Stimulated activated CD8-positive, alpha-beta memory T cell treated with anti-CD3 and anti-CD28 coated beads, Interleukin-15, amount 100 ng/mL, for 48 hours (primary cell): ENCODE data around the gene TRIM9.
"Not testable (repeated sequence)": the region's sequence is repeated elsewhere in the genome, so short reads cannot be mapped to it uniquely, and the experiment has no call there.

Experiments used
- DNase-seq, 2 donors: peaks; one replicate each; pipeline ENCODE4 v3.0.0-alpha.2; 2020; ENCODE audit warnings: low read depth in 2 of 2

Gene TRIM9

DNA sequence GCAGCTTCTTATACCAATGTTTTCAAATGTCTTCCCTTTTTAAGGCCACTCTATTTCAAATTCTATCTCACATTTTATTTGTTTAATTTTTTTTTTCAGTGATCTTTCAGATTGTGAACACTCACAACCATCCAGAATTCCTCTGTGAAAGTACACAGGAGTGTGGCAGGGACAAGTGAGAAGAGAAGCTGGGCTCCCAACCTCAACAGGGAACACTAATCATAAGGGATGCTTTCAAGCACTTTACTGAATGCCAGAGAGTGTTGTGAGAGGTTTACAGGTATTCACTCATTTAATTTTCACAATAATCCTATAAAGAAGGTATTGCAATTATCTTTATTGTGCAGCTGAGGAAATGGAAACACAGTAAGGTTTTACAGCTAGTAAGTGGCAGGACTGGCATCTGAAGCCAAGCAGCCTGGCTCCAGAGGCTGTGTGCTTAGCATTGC lies 90.5 kb downstream of the TRIM9 start:
- DNase-seq, result no peak

DNA sequence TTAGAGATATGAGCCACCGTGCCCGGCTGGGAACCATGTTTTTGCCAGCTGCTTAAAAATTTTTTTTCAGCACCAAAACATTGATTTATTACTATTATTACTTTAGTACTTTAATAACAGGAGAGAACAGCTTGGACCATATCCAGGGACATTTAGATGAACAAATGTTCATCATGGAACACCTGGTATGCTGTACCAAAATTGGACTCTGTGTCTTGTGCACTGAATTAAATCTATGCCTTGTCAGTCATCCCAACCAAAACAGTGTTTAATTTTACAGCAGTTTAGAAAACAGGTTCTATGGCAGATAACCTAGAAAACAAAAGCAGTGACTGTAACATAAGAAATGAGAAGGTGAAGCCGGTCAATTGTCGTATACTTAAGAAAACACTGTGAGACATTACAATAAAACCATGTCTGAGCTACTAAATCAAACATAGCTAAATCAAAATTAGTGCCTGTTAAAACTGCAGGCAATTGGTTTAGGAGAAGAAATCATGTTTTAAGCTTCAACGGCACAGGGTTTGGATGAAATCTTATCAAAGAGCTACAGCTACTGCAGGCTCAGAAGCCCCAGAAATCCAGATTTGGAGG lies 92.4 kb downstream of the TRIM9 start:
- no peak for DNase-seq

- DNase-seq, result no peak
These were observed 94.3 kb downstream of the TRIM9 start for GRCh38 chr14:51000566-51000965.

DNA sequence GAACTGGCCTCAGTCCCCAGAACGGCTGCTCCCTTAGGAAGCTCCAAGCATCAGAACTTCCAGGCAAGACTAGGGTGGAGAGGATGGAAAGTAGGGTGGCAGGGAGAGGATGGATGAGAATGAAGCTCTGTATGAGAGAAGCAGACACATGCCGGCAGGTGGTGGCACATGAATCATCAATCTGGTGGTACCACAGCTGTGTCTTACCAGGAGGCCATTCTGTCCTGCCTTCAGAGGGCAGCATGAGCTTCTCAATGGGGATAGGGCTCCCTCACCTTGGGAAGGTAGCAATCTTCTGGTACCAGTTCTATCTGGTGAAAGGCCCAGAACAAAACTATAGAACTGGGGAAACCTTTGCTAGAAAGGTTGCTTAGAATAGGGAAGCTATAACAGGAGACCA lies 95.2 kb downstream of the TRIM9 start:
- DNase-seq, result no peak

DNA sequence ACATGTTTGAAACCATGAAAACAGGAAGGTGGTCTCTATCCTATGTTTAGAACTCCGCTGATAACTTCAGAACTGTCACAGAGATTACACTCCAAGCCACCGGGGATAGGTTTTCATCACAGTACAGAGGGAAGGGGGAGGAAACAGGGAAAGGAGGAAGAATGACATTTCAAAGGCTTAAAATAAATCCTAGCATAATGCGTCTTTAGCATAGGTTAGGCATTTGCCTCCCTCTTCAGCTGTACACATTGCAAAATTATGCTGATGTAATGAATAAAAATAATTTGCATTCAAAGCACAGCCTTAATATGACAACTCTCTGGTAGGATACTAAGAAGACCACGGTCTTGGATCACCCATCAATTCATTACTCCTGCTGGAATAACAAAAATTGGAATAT lies 96.3 kb downstream of the TRIM9 start:
- DNase-seq, result no peak

DNA sequence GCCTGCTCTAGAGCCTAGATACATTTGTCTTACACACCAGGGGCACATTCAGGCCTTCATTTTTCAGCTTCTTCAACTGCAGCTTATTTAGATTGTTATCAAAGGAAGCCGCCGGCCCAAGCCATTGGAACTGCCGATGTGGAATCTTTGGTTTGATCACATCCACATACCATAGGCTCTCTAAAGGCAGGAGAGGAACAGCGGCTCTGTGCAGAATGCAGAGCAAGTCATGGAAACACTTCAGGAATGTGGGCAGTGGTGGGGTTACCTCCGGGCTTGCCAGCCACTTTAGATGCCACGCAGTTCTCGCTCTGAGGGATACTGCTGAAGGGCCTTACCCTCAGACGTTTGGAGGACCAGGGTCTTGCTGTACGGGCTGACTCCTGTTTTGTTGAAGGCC lies 97.2 kb downstream of the TRIM9 start:
- DNase-seq, result no peak

GRCh38 chr14:50994158-50994557 lies 100.7 kb downstream of the TRIM9 start:
- DNase-seq, result not testable (repeated sequence)

DNA sequence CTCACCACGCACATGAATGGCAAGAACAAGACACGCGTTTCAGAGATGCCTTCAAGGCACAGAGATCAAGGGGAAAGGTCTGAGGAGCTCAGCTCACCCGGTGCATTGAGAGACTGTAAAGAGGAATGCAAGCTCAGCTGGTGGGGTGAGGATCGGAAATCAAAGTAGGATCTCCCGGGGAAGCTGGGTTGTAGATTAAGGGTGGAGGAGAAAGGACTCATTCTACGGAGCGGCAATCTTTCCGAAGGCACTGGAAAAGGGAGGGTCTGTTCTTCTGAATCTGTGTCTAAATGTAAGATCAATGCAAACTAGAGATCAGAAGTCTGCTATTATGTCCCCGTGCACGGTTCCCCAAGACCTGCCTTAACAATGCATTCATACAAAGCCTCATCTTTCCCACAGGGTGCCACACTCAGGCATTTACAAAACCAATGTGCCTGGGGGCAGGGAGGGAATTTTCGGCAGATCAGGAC lies 109.0 kb downstream of the TRIM9 start:
- no peak for DNase-seq

DNA sequence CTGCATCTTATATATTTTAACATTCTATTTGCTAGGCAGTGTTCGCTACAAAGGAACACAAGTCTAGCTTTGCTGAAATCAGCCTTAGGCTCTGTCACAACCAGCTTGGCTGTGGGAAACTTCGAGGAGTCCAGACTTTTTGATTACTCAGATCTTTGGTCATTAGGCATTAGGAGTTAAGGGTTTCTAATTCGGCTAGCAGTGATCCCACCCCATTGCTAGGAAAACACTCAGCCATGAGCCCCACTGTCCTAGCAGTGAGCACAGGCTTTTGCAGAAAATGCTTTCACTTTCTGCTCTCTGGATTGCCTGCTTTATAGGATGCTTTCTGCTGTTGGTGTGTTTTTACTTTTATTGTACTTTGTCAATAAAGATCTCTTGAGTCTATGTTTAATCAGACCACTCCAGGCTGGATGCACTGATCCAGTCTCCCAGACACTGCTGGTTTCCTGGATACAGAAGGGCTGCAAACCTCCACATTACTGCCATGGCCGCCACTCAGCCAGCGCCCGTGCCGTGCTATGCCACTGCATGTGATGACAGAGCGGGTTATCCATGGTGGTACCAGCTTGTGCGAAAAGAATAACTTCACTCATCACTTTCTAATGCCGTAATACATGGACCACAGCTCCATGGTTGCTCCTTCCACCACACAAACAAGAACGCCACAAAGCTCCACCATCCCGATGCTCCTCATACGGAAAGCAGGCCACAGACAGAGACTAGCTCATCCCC lies 109.6 kb downstream of the TRIM9 start:
- DNase-seq, result no peak

DNA sequence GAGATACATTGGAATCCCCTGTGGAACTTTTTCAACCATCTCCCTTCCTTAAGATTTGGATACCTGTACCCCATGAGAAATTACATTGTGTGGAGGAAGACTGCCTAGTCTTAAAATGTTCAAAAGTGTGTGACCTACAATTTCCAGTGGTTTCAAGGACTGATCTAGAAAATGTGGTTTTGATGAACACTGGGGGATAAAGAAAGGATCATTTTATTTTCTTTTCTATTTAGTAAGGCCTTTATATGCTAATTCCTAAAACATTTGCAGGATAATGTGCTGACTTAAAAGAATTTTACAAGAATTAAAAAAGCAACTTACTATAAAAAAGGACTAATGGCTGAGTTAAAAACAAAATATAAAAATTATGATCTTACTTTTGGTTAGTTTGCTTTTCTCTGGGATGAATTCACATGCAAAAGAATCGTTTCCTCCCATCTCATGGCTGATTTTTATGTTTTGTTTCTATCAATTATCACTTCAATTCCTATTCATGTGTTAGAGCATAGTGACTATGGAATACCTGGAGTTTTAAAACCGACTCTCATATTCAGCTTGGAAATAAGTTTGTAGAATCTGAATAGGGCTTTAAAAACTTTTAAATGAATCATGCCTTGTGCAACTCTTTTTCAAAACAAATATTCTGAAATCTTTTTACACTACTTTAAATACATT lies 110.7 kb downstream of the TRIM9 start:
- no peak for DNase-seq

- DNase-seq, result no peak
These were observed 114.7 kb downstream of the TRIM9 start for GRCh38 chr14:50979941-50980850.

DNA sequence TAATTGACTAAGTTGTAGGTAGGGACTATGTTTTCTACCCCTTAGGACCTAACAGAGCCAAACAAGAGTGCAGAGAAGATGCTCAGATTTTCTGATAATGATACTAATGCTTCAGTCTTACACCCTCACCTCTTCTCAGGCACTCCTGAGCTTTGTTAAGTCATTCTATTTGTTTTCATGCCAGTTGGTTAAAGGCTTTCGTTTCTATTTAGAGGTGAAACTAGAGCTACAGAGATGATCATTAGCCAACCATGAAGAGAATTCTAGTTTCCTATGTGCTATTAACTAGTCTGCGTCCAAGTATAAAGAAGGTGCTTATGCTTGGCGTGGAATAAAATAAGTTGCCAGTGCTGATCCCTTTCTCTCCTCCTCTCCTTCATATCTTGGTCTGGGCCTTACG lies 116.0 kb downstream of the TRIM9 start:
- DNase-seq, result no peak

DNA sequence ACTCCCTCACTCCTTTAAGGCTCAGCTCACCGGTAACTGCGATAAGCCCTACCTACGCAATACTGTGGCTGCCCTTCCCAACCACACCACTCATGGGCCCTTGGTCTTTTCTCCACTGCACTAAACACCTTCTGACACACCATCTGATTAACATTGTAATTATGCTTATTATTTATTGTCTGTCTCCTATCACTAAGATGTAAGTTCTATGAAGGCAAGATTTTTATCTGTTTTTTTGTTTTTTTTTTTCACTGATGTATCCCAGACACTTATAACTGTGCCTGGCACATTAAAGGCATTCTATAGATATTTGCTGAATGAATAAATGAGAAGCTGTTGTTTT lies 116.4 kb downstream of the TRIM9 start:
- DNase-seq, result no peak

DNA sequence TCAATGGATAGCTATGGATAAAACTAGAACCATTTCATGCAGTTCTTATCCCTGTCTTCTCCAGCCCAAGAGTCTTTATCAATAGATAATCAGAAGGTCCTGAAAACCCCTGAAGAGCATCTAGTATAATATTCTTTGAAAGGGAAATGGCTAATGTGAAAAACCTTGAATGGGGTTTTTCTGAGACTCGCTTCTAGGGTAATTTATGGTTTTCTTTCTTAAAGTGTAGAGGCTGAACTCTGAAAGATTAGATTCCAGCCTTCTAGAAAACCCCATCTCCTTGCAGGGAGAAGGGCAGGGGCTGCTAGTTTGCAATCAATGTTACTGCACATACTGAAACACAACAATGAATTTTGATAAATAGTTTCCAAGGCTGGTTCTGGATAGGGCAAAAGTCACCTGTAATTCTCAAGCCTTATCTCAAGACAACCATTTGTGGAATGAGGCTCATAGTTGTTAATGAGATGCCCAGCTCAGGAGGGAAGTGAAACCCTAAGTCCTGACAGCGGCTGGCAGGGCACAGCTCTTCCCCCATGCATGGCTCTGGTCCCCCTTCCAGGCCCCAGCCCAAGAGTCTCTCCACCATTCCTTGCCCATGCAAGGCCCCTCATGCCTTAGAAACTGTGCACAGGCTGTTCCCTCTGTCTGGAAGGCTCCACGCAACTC lies 116.9 kb downstream of the TRIM9 start:
- no peak for DNase-seq

DNA sequence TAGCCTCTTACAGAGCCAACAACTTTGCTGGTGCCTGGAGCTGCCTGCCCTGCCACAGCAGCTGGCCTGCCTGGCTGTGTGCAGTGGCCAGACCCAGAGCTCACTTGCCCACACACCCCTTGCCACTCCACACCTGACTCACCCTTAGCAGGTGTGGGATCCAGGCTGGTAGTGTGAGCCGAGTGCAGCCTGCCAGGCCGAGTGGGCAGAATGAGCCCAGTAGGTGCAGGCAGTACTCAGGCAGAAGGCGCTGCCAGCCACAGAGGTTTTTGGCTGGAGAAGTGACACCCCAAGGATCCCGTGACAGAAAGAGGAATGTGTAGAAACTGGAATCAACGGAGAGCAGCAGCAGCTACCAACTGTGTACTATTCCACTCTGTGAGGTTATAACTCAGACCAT lies 120.8 kb downstream of the TRIM9 start:
- no peak for DNase-seq

GRCh38 chr14:50972734-50973133 lies 122.2 kb downstream of the TRIM9 start:
- no peak for DNase-seq

- no peak for DNase-seq
These were observed 123.8 kb downstream of the TRIM9 start for GRCh38 chr14:50970886-50971781.

DNA sequence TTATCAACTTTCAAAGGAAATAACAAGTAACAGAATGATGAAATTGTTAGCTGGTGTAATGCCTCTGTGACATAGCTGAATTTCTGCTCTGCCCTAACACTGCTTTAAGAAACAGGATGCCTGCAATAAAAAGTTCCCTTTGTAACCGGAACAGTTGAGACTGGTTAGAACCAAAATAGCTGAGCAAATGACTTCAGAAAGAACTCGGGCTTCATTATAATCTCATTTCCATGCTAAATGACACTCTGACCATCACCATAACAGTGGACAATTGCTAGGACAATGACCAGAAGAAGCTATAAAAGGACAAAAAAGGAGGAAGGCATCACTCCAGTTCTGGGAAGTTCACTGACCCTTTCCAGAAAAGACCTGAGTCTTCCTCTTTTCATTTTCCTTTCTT lies 127.1 kb downstream of the TRIM9 start:
- no peak for DNase-seq

- no peak for DNase-seq
These were observed 127.8 kb downstream of the TRIM9 start for GRCh38 chr14:50967103-50967502.

DNA sequence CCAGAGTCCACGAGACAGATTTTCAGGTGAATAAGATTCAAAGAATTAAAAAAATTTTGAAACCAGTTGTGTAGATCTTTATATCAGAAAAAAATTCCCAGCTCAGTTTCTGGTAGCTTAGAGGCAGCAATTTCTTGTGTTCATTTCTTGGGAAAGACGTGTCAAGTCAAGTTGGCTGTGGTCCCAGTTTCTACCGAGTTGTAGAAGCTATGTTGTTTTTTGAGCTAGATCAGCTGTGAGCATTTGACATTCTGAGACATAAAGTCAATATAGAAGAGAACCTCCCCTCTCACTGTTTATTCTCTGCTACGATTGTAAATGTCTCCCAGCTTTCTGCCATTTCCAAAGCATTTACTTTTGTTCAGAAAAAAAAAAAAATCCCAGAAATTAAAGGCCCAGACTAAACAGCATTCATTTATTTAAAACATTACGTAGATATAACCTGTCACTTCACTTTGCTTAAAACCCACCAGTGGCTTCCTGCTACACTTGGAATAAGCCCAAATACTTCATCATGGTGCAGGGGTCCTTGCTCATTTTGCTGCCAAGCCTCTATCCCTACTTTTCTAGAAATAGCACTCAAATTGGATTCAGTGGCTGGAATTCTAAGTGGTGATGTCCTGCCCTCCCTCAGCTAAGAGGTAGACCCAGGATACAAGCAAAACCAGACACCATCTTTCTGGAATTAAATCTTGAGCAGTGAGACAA lies 130.1 kb downstream of the TRIM9 start:
- DNase-seq, result no peak
